Fibroblast of pulmonary artery (primary cell): ENCODE results near the gene CFAP69.

Experiments
- DNase-seq: peaks from one replicate; pipeline ENCODE4 v3.0.0-alpha.2; 2010; ENCODE audit warnings: low read depth
- H3K4me3 ChIP-seq: replicated peaks from 2 replicates; pipeline ENCODE4 v1.5.1; 2011; ENCODE audit warnings: low read depth, mild to moderate bottlenecking, control low read depth, low read length, moderate library complexity
- TF ChIP-seq, protein P1 (sequence below): IDR thresholded peaks from 2 replicates; pipeline ENCODE4 v1.5.1; 2011; ENCODE audit warnings: mild to moderate bottlenecking, control low read depth, low read length, inconsistent platforms; ENCODE audit errors: missing control alignments

Gene CFAP69, protein sequence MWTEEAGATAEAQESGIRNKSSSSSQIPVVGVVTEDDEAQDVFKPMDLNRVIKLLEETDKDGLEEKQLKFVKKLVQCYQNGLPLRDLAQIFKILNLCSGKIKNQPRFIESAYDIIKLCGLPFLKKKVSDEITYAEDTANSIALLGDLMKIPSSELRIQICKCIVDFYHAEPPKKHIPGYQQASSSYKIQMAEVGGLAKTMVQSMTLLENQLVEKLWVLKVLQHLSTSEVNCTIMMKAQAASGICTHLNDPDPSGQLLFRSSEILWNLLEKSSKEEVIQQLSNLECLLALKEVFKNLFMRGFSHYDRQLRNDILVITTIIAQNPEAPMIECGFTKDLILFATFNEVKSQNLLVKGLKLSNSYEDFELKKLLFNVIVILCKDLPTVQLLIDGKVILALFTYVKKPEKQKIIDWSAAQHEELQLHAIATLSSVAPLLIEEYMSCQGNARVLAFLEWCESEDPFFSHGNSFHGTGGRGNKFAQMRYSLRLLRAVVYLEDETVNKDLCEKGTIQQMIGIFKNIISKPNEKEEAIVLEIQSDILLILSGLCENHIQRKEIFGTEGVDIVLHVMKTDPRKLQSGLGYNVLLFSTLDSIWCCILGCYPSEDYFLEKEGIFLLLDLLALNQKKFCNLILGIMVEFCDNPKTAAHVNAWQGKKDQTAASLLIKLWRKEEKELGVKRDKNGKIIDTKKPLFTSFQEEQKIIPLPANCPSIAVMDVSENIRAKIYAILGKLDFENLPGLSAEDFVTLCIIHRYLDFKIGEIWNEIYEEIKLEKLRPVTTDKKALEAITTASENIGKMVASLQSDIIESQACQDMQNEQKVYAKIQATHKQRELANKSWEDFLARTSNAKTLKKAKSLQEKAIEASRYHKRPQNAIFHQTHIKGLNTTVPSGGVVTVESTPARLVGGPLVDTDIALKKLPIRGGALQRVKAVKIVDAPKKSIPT

GRCh38 chr7:90244909-90245851 is at the start of gene CFAP69:
Gene CFAP69, plus strand, starts transcription at chr7:90245174. Its CDS starts 251 bp downstream, at chr7:90245425.
- H3K4me3 ChIP-seq, result peak within 1 kb of the TSS; percentile 85
- TF ChIP-seq, protein P1, sequence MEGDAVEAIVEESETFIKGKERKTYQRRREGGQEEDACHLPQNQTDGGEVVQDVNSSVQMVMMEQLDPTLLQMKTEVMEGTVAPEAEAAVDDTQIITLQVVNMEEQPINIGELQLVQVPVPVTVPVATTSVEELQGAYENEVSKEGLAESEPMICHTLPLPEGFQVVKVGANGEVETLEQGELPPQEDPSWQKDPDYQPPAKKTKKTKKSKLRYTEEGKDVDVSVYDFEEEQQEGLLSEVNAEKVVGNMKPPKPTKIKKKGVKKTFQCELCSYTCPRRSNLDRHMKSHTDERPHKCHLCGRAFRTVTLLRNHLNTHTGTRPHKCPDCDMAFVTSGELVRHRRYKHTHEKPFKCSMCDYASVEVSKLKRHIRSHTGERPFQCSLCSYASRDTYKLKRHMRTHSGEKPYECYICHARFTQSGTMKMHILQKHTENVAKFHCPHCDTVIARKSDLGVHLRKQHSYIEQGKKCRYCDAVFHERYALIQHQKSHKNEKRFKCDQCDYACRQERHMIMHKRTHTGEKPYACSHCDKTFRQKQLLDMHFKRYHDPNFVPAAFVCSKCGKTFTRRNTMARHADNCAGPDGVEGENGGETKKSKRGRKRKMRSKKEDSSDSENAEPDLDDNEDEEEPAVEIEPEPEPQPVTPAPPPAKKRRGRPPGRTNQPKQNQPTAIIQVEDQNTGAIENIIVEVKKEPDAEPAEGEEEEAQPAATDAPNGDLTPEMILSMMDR, result peak; percentile 50
- peak; percentile 90 for DNase-seq

- no peak for DNase-seq
- TF ChIP-seq, protein P1, result no peak
- no peak overlapping the region for H3K4me3 ChIP-seq
Observed at GRCh38 chr7:90201500-90202195, 43.3 kb upstream of the CFAP69 start.

- no peak overlapping the region for H3K4me3 ChIP-seq
- TF ChIP-seq, protein P1, result no peak
- no peak for DNase-seq
Observed at GRCh38 chr7:90207956-90208355, 37.0 kb upstream of the CFAP69 start.

- TF ChIP-seq, protein P1, result no peak
- no peak overlapping the region for H3K4me3 ChIP-seq
- DNase-seq, result peak; percentile 28
Observed at GRCh38 chr7:90209776-90210175, 35.2 kb upstream of the CFAP69 start.

DNA sequence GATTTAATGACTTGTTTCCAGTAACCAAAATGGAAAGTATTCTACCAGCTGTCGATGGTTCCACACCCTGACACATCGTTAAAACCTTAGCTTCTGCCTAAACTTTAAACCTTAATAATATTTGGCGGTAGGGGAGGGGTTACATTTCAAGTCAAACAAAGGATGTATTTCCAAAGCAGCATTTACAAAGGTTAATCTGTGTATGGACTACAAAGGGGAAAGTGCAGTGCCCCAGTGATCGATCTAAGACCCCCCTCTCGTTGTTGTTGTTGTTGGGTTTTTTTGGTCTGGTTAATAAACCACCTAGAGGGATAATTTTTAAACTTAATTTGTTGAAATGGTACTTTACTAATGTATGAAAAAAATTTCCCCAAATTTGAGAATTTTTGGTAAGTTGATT is 34.5 kb upstream of the CFAP69 start:
- TF ChIP-seq, protein P1, result no peak
- no peak overlapping the region for H3K4me3 ChIP-seq

More for the DNA sequence above, 34.5 kb upstream of the CFAP69 start:
- no peak for DNase-seq
